Activated CD8-positive, alpha-beta T cell treated with anti-CD3 and anti-CD28 coated beads for 36 hours (primary cell): ENCODE data around the gene S100A5. TPM values are rescaled to one million over a fixed set of nuclear protein-coding genes. Genes with fewer than 3 reads are reported as not detected.

ENCODE experiments used
- ATAC-seq: fragments of 200-7000 bp; cut with Tn5 transposase; one replicate; pipeline ENCODE4 v1.10.0; 2021; ENCODE audit warnings: mild to moderate bottlenecking, moderate library complexity
- CTCF ChIA-PET: fragments of 350-600 bp; sonication (Branson Sonifier 250); formaldehyde crosslinking; loops from one replicate; lab custom pipeline; 2021; ENCODE audit warnings: antibody characterized with exemption; lab: Charles Lee
- POLR2A ChIA-PET: fragments of 350-600 bp; sonication (Branson Sonifier 250); formaldehyde crosslinking; loops from one replicate; lab custom pipeline; 2021; ENCODE audit warnings: antibody characterized with exemption; lab: Charles Lee
- DNase-seq: peaks from one replicate; pipeline ENCODE4 v3.0.0-alpha.2; 2020
- H3K27ac Mint-ChIP-seq: one replicate; pipeline ENCODE4 v1.8.0; 2021; ENCODE audit warnings: mild to moderate bottlenecking, mixed read lengths
- H3K27me3 Mint-ChIP-seq: one replicate; pipeline ENCODE4 v1.8.0; 2021; ENCODE audit warnings: mixed read lengths
- H3K36me3 Mint-ChIP-seq: one replicate; pipeline ENCODE4 v1.8.0; 2021; ENCODE audit warnings: low read depth, mixed read lengths
- H3K4me1 Mint-ChIP-seq: one replicate; pipeline ENCODE4 v1.8.0; 2021; ENCODE audit warnings: low read depth, mixed read lengths
- H3K4me3 Mint-ChIP-seq: one replicate; pipeline ENCODE4 v1.8.0; 2021; ENCODE audit warnings: mild to moderate bottlenecking, moderate library complexity, mixed read lengths
- H3K9me3 Mint-ChIP-seq: one replicate; pipeline ENCODE4 v1.8.0; 2021; ENCODE audit warnings: mixed read lengths
- CTCF ChIP-seq: fragments of 200-600 bp; IDR thresholded peaks from one replicate; pipeline ENCODE4 v1.8.0; 2022; ENCODE audit warnings: antibody characterized with exemption, mild to moderate bottlenecking
- intact Hi-C: fragments of 100-400 bp; cut with micrococcal nuclease; formaldehyde crosslinking; loops from one replicate; pipeline ENCODE4 v1.10.0; 2022
- total RNA-seq, 2 experiments: library from RNA; stranded (reverse); gene quantifications; one replicate each; pipeline ENCODE4 v1.2.3, GENCODE V29; 2021

S100A5 gene
- total RNA-seq, 2 experiments from 2014 or later, result 1.1 to 1.2 TPM

- CTCF ChIA-PET, result interaction anchor here (1.2 to 3.2 kb wide), 7 partner anchors 8 to 40 kb away, joined by 3 to 20 read pairs (median 5); partner anchors contain the start of gene S100A5
- no peak for ATAC-seq
- H3K27me3 Mint-ChIP-seq, result no peaks in the 10 kb centered on the region
- intact Hi-C loops, result no loop called here
- no peak overlapping the region for H3K4me3 Mint-ChIP-seq
- peaks cover 12% of the 10 kb centered on the region for H3K4me1 Mint-ChIP-seq
- no peaks in the 10 kb centered on the region for H3K36me3 Mint-ChIP-seq
- POLR2A ChIA-PET, result interaction anchor here (1.2 to 2.0 kb wide), 5 partner anchors 13 to 21 kb away, joined by 3 to 7 read pairs (median 4); partner anchors contain the start of gene S100A6
- no peak overlapping the region for H3K27ac Mint-ChIP-seq
- no peaks in the 10 kb centered on the region for H3K9me3 Mint-ChIP-seq
- no peak for TF ChIP-seq CTCF
- DNase-seq, result no peak
These were observed 10.2 kb upstream of the S100A5 start for GRCh38 chr1:153550827-153551500.

- H3K27me3 Mint-ChIP-seq, result no peaks in the 10 kb centered on the region
- H3K36me3 Mint-ChIP-seq, result no peaks in the 10 kb centered on the region
- DNase-seq, result no peak
- no peaks in the 10 kb centered on the region for H3K9me3 Mint-ChIP-seq
- ATAC-seq, result no peak
- TF ChIP-seq CTCF, result no peak
- H3K4me1 Mint-ChIP-seq, result peaks cover 17% of the 10 kb centered on the region
- H3K4me3 Mint-ChIP-seq, result no peak overlapping the region
- intact Hi-C loops, result no loop called here
- ChIA-PET POLR2A (interaction anchor here (0.6 to 1.5 kb wide), 4 partner anchors 13 to 338 kb away, joined by 3 to 4 read pairs (median 4); no protein-coding TSS in a partner anchor), CTCF (interaction anchor here (0.7 to 3.2 kb wide), 8 partner anchors 9 to 40 kb away, joined by 3 to 20 read pairs (median 4); partner anchors contain the start of gene S100A5)
- no peak overlapping the region for H3K27ac Mint-ChIP-seq
These were observed 9.6 kb upstream of the S100A5 start for GRCh38 chr1:153550398-153550758.

GRCh38 chr1:153549741-153550397 lies 9.1 kb upstream of the S100A5 start:
- no peak for TF ChIP-seq CTCF
- intact Hi-C loops, result no loop called here
- DNase-seq, result no peak

GRCh38 chr1:153548722-153549688 lies 8.3 kb upstream of the S100A5 start, which contains the start of gene S100A3:
S100A3 (minus strand) TSS chr1:153549258; CDS start chr1:153548485, 773 bp downstream.
- no peak within 1 kb of the TSS for H3K4me3 Mint-ChIP-seq
- intact Hi-C loops, result no loop called here
- no peak for TF ChIP-seq CTCF
- no peaks in the 10 kb centered on the region for H3K27me3 Mint-ChIP-seq
- no peak for DNase-seq
- no peak for ATAC-seq
- H3K4me1 Mint-ChIP-seq, result peaks cover 31% of the 10 kb centered on the region
- no peak within 1 kb of the TSS for H3K27ac Mint-ChIP-seq
- no peaks in the 10 kb centered on the region for H3K9me3 Mint-ChIP-seq
- POLR2A ChIA-PET, result interaction anchor here (6.6 kb wide), 1 partner anchor 15 kb away, joined by 97 read pairs; the partner anchor contains the start of gene S100A6
- CTCF ChIA-PET, result no interaction called here
- peaks cover 10% of the 10 kb centered on the region for H3K36me3 Mint-ChIP-seq

More at GRCh38 chr1:153549741-153550397, 9.1 kb upstream of the S100A5 start:
- Mint-ChIP-seq H3K4me1 (peaks cover 22% of the 10 kb centered on the region), H3K27me3 (no peaks in the 10 kb centered on the region), H3K36me3 (peaks cover 1% of the 10 kb centered on the region), H3K4me3 (no peak overlapping the region), H3K27ac (no peak overlapping the region), H3K9me3 (no peaks in the 10 kb centered on the region)
- no peak for ATAC-seq
- ChIA-PET CTCF (interaction anchor here (0.7 to 3.2 kb wide), 8 partner anchors 9 to 39 kb away, joined by 3 to 20 read pairs (median 4); partner anchors contain the start of gene S100A5), POLR2A (interaction anchor here (0.6 to 1.5 kb wide), 4 partner anchors 13 to 339 kb away, joined by 3 to 4 read pairs (median 4); no protein-coding TSS in a partner anchor)
